Tibial artery (tissue), 4 donors: Measurements from ENCODE around the gene ARHGAP18.

Experiments
- DNase-seq, 2 donors: peaks; one replicate each; pipeline ENCODE4 v3.0.0-alpha.2; 2019
- H3K27ac ChIP-seq, 2 donors: fragments of 200-600 bp; sonication (generic) in 1 of 2; 1 replicate in 1 of 2; 2 replicates in 1 of 2; pipeline ENCODE4 v1.5.1; 2018 to 2019; ENCODE audit warnings: mild to moderate bottlenecking in 1 of 2
- H3K27me3 ChIP-seq, 2 donors: fragments of 200-600 bp; sonication (generic) in 1 of 2; one replicate each; pipeline versions ENCODE4 v1.5.1 to v1.6.0; 2016 to 2019
- H3K36me3 ChIP-seq, 3 donors: fragments of 200-600 bp; sonication (generic) in 2 of 3; one replicate each; pipeline ENCODE4 v1.5.1; 2016 to 2019; ENCODE audit warnings: mild to moderate bottlenecking in 2 of 3
- H3K4me1 ChIP-seq, 4 donors: fragments of 200-600 bp; sonication (generic) in 2 of 4; 1 replicate in 3 of 4; 2 replicates in 1 of 4; pipeline ENCODE4 v1.5.1; 2016 to 2019
- H3K4me3 ChIP-seq, 2 donors: fragments of 200-600 bp; sonication (generic) in 1 of 2; 1 replicate in 1 of 2; 2 replicates in 1 of 2; pipeline ENCODE4 v1.5.1; 2018 to 2019; ENCODE audit warnings: mild to moderate bottlenecking in 2 of 2
- H3K9me3 ChIP-seq, 3 donors: fragments of 200-600 bp; sonication (generic) in 1 of 3; one replicate each; pipeline ENCODE4 v1.5.1; 2016 to 2019
- CTCF ChIP-seq, 2 experiments: fragments of 200-600 bp in 1 of 2; fragments of 450-650 bp in 1 of 2; IDR thresholded peaks; one replicate each; pipeline ENCODE4 v1.5.1; 2017 to 2019; ENCODE audit warnings: antibody characterized with exemption in 2 of 2, mild to moderate bottlenecking in 1 of 2, moderate library complexity in 1 of 2
- intact Hi-C: fragments of 100-400 bp; cut with DNase I; formaldehyde crosslinking; loops from one replicate; pipeline ENCODE4 v1.15.0; 2023; ENCODE audit warnings: low total_unique reads

The ARHGAP18 gene

DNA sequence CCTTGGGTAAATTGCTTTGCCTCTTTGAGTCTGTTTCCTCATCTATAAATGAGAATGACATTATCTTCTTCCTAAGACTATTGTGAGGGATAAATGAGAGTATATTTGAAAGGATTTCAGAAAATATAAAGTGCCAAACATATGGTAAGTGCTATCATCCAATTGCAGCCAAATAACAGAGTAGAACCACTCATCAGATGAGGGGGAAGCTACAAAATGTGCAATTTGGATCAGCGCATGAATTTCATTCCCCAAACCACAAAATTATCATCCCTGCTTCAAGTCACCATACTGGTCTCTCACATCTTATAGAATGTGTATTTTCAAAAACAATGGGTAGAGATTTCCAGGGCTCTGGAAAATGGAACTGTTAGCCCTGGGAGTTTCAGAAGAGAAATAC, 158.5 kb downstream of the ARHGAP18 start:
- Histone ChIP-seq H3K4me1 (no peaks in the 10 kb centered on the region), H3K4me3 (no peak overlapping the region), H3K36me3 (no peaks in the 10 kb centered on the region), H3K9me3 (no peaks in the 10 kb centered on the region), H3K27ac (no peak overlapping the region), H3K27me3 (no peaks in the 10 kb centered on the region)
- TF ChIP-seq CTCF (IDR thresholded peaks at IDR 0.05) = no peak
- intact Hi-C loops = loop anchor here (2.0 kb wide), 1 partner anchor 13 kb away; no protein-coding TSS in a partner anchor
- no peak for DNase-seq

DNA sequence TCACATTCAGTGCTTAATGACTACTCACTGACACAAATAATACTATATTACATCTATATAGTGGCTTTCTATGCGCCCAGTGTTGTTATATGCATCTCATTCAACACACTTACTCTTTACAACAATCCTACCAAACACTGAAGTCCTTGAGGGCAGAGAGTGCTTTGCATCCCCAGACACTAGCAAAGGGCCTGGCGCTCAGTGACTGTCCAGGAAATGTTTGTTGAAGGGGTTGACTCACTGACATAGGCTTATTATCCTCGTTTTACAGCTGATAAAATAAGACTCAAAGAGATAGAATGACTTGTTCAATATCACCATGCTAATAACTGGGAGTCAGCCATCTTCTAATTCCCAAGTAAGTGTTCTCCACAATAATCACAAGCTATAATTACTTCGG, 163.3 kb downstream of the ARHGAP18 start:
- no peaks in the 10 kb centered on the region for H3K9me3 ChIP-seq
- H3K36me3 ChIP-seq = no peaks in the 10 kb centered on the region
- H3K4me3 ChIP-seq = no peak overlapping the region
- no peak for DNase-seq
- H3K27me3 ChIP-seq = no peaks in the 10 kb centered on the region
- no peaks in the 10 kb centered on the region for H3K4me1 ChIP-seq
- intact Hi-C loops = no loop called here
- TF ChIP-seq CTCF (IDR thresholded peaks at IDR 0.05) = no peak
- no peak overlapping the region for H3K27ac ChIP-seq

GRCh38 chr6:129544892-129545612, 164.9 kb downstream of the ARHGAP18 start:
- intact Hi-C loops = no loop called here
- Histone ChIP-seq H3K4me3 (no peak overlapping the region), H3K27ac (no peak overlapping the region), H3K9me3 (no peaks in the 10 kb centered on the region), H3K27me3 (no peaks in the 10 kb centered on the region), H3K4me1 (no peaks in the 10 kb centered on the region), H3K36me3 (no peaks in the 10 kb centered on the region)
- no peak for TF ChIP-seq CTCF (IDR thresholded peaks at IDR 0.05)
- DNase-seq = no peak

- Histone ChIP-seq H3K9me3 (no peaks in the 10 kb centered on the region), H3K36me3 (no peaks in the 10 kb centered on the region), H3K27me3 (no peaks in the 10 kb centered on the region), H3K27ac (no peak overlapping the region), H3K4me3 (no peak overlapping the region), H3K4me1 (no peaks in the 10 kb centered on the region)
- intact Hi-C loops = no loop called here
- no peak for TF ChIP-seq CTCF (IDR thresholded peaks at IDR 0.05)
- DNase-seq = no peak
These were observed 166.0 kb downstream of the ARHGAP18 start for GRCh38 chr6:129543981-129544380.

- no peaks in the 10 kb centered on the region for H3K9me3 ChIP-seq
- no peaks in the 10 kb centered on the region for H3K27me3 ChIP-seq
- intact Hi-C loops = no loop called here
- H3K36me3 ChIP-seq = no peaks in the 10 kb centered on the region
- no peaks in the 10 kb centered on the region for H3K4me1 ChIP-seq
- DNase-seq = no peak
- no peak overlapping the region for H3K4me3 ChIP-seq
- no peak for TF ChIP-seq CTCF (IDR thresholded peaks at IDR 0.05)
- no peak overlapping the region for H3K27ac ChIP-seq
These were observed 167.3 kb downstream of the ARHGAP18 start for GRCh38 chr6:129542705-129543104.

- no peak for DNase-seq
- no peak for TF ChIP-seq CTCF (IDR thresholded peaks at IDR 0.05)
- intact Hi-C loops = no loop called here
- H3K27ac ChIP-seq = no peak overlapping the region
- H3K4me1 ChIP-seq = no peaks in the 10 kb centered on the region
- H3K9me3 ChIP-seq = no peaks in the 10 kb centered on the region
- H3K4me3 ChIP-seq = no peak overlapping the region
- no peaks in the 10 kb centered on the region for H3K36me3 ChIP-seq
- H3K27me3 ChIP-seq = no peaks in the 10 kb centered on the region
These were observed 170.9 kb downstream of the ARHGAP18 start for GRCh38 chr6:129539032-129539431.
